ENCODE results near the gene NDST1. TPM values are rescaled to one million over a fixed set of nuclear protein-coding genes. Genes with fewer than 3 reads are reported as not detected.

The NDST1 gene
- total RNA-seq, 2 experiments from 2014 or later: 1.1 to 1.6 TPM

- no peaks in the 10 kb centered on the region for H3K27me3 Mint-ChIP-seq
- ChIA-PET CTCF (no interaction called here), POLR2A (no interaction called here)
- no peak overlapping the region for H3K4me3 Mint-ChIP-seq
- ATAC-seq (ENCODE audit: poor library complexity) (no peak), DNase-seq (no peak)
- H3K4me1 Mint-ChIP-seq (ENCODE audit: low read depth): no peaks in the 10 kb centered on the region
- no peaks in the 10 kb centered on the region for H3K36me3 ChIP-seq (ENCODE audit: insufficient read depth, low read length)
- no peaks in the 10 kb centered on the region for H3K9me3 ChIP-seq (ENCODE audit: control insufficient read depth in 1 of 2, insufficient read depth in 1 of 2, low read length in 2 of 2)
- no peaks in the 10 kb centered on the region for H3K9me3 Mint-ChIP-seq
- H3K27me3 ChIP-seq (ENCODE audit: control insufficient read depth in 1 of 2, insufficient read depth in 2 of 2, low read length in 2 of 2): no peaks in the 10 kb centered on the region
- H3K36me3 Mint-ChIP-seq (ENCODE audit: low read depth): no peaks in the 10 kb centered on the region
- H3K4me1 ChIP-seq (ENCODE audit: insufficient read depth, low read length): no peaks in the 10 kb centered on the region
- TF ChIP-seq, protein P1, sequence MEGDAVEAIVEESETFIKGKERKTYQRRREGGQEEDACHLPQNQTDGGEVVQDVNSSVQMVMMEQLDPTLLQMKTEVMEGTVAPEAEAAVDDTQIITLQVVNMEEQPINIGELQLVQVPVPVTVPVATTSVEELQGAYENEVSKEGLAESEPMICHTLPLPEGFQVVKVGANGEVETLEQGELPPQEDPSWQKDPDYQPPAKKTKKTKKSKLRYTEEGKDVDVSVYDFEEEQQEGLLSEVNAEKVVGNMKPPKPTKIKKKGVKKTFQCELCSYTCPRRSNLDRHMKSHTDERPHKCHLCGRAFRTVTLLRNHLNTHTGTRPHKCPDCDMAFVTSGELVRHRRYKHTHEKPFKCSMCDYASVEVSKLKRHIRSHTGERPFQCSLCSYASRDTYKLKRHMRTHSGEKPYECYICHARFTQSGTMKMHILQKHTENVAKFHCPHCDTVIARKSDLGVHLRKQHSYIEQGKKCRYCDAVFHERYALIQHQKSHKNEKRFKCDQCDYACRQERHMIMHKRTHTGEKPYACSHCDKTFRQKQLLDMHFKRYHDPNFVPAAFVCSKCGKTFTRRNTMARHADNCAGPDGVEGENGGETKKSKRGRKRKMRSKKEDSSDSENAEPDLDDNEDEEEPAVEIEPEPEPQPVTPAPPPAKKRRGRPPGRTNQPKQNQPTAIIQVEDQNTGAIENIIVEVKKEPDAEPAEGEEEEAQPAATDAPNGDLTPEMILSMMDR (IDR thresholded peaks at IDR 0.05): no peak
- no peak overlapping the region for H3K27ac Mint-ChIP-seq
- intact Hi-C loops (cut with DNase I, micrococcal nuclease): no loop called here
- no peak overlapping the region for H3K4me3 ChIP-seq (ENCODE audit: low read length)
- H3K27ac ChIP-seq (ENCODE audit: low read depth in 1 of 2, low read length in 2 of 2): no peak overlapping the region
Observed at GRCh38 chr5:150539206-150539605, 31.3 kb downstream of the NDST1 start.

DNA sequence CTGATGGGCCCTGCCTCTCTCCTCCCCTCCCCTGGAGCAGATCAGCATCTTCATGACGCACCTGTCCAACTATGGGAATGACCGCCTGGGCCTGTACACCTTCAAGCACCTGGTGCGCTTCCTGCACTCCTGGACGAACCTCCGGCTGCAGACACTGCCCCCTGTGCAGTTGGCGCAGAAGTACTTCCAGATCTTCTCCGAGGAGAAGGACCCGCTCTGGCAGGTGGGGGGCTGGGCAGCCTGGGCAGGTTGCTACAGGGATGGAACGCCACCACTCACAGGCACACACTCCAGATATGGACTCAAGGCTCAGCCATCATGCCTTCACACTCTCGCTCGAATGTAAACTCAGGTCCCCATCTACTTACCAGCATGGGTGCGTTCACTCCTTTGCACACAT lies 32.1 kb downstream of the NDST1 start:
- ChIA-PET CTCF (no interaction called here), POLR2A (no interaction called here)
- no peaks in the 10 kb centered on the region for H3K27me3 Mint-ChIP-seq
- TF ChIP-seq, protein P1 (IDR thresholded peaks at IDR 0.05): no peak
- Histone ChIP-seq H3K9me3 (ENCODE audit: control insufficient read depth in 1 of 2, insufficient read depth in 1 of 2, low read length in 2 of 2) (no peaks in the 10 kb centered on the region), H3K4me3 (ENCODE audit: low read length) (no peak overlapping the region), H3K4me1 (ENCODE audit: insufficient read depth, low read length) (no peaks in the 10 kb centered on the region), H3K27me3 (ENCODE audit: control insufficient read depth in 1 of 2, insufficient read depth in 2 of 2, low read length in 2 of 2) (no peaks in the 10 kb centered on the region), H3K27ac (ENCODE audit: low read depth in 1 of 2, low read length in 2 of 2) (no peak overlapping the region), H3K36me3 (ENCODE audit: insufficient read depth, low read length) (no peaks in the 10 kb centered on the region)
- H3K4me3 Mint-ChIP-seq: no peak overlapping the region
- intact Hi-C loops (cut with DNase I, micrococcal nuclease): loop anchor here in 1 of 2 experiments (5.0 kb wide), 1 partner anchor 83 kb away; no protein-coding TSS in a partner anchor
- H3K9me3 Mint-ChIP-seq: no peaks in the 10 kb centered on the region
- DNase-seq (no peak), ATAC-seq (ENCODE audit: poor library complexity) (no peak)
- H3K27ac Mint-ChIP-seq: no peak overlapping the region
- no peaks in the 10 kb centered on the region for H3K4me1 Mint-ChIP-seq (ENCODE audit: low read depth)
- no peaks in the 10 kb centered on the region for H3K36me3 Mint-ChIP-seq (ENCODE audit: low read depth)

- H3K36me3 ChIP-seq (ENCODE audit: insufficient read depth, low read length): no peaks in the 10 kb centered on the region
- DNase-seq (no peak), ATAC-seq (ENCODE audit: poor library complexity) (no peak)
- H3K27me3 ChIP-seq (ENCODE audit: control insufficient read depth in 1 of 2, insufficient read depth in 2 of 2, low read length in 2 of 2): no peaks in the 10 kb centered on the region
- POLR2A ChIA-PET: no interaction called here
- Mint-ChIP-seq H3K4me3 (no peak overlapping the region), H3K27me3 (no peaks in the 10 kb centered on the region), H3K9me3 (no peaks in the 10 kb centered on the region), H3K36me3 (ENCODE audit: low read depth) (no peaks in the 10 kb centered on the region), H3K4me1 (ENCODE audit: low read depth) (no peaks in the 10 kb centered on the region), H3K27ac (no peak overlapping the region)
- no peaks in the 10 kb centered on the region for H3K4me1 ChIP-seq (ENCODE audit: insufficient read depth, low read length)
- no peak overlapping the region for H3K27ac ChIP-seq (ENCODE audit: low read depth in 1 of 2, low read length in 2 of 2)
- no peak overlapping the region for H3K4me3 ChIP-seq (ENCODE audit: low read length)
- TF ChIP-seq, protein P1 (IDR thresholded peaks at IDR 0.05): no peak
- H3K9me3 ChIP-seq (ENCODE audit: control insufficient read depth in 1 of 2, insufficient read depth in 1 of 2, low read length in 2 of 2): no peaks in the 10 kb centered on the region
- intact Hi-C loops (cut with DNase I, micrococcal nuclease): loop anchor here in 1 of 2 experiments (5.0 kb wide), 1 partner anchor 84 kb away; no protein-coding TSS in a partner anchor
- CTCF ChIA-PET: interaction anchor here (1.1 kb wide), 1 partner anchor 13 kb away, joined by 3 read pairs; no protein-coding TSS in a partner anchor
Observed at GRCh38 chr5:150540615-150541396, 32.9 kb downstream of the NDST1 start.

All from CD4-positive, alpha-beta T cell (primary cell).